ENCODE measurements around the gene PNPLA7. TPM values are rescaled to one million over a fixed set of nuclear protein-coding genes. Genes with fewer than 3 reads are reported as not detected.
A peak's percentile ranks its signal among the peaks of the same experiment; 100 is the strongest.

Gene PNPLA7
- total and polyA plus RNA-seq, 12 donors = 0.83 to 22.6 (median 9.4) TPM

- Histone ChIP-seq H3K27ac (no peak overlapping the region), H3K36me3 (no peaks in the 10 kb centered on the region), H3K4me3 (no peak overlapping the region), H3K4me1 (peaks cover 0 to 5% (median 0%) of the 10 kb centered on the region in 9 donors), H3K9me3 (no peaks in the 10 kb centered on the region), H3K27me3 (peaks cover 0 to 9% (median 0%) of the 10 kb centered on the region in 7 donors)
- no peak for TF ChIP-seq CTCF (IDR thresholded peaks at IDR 0.05)
- ATAC-seq (no peak), DNase-seq (no peak)
- 80 to 85% methylated on average over 17 to 20 of the region's 20 CpGs for WGBS, 2 donors
- intact Hi-C loops (cut with DNase I) = loop anchor here in 2 of 10 donors (5.0 to 10.0 kb wide), 2 partner anchors 87 to 89 kb away; no protein-coding TSS in a partner anchor
Observed at GRCh38 chr9:137435381-137435891, 114.8 kb downstream of the PNPLA7 start.

GRCh38 chr9:137434498-137435380 is 115.5 kb downstream of the PNPLA7 start:
- intact Hi-C loops (cut with DNase I) = loop anchor here in 2 of 10 donors (5.0 to 10.0 kb wide), 2 partner anchors 88 to 90 kb away; no protein-coding TSS in a partner anchor
- TF ChIP-seq CTCF (IDR thresholded peaks at IDR 0.05) = no peak
- ATAC-seq (peak in 1 of 8 donors; percentile 2), DNase-seq (no peak)
- Histone ChIP-seq H3K4me3 (no peak overlapping the region), H3K9me3 (no peaks in the 10 kb centered on the region), H3K27ac (no peak overlapping the region), H3K36me3 (no peaks in the 10 kb centered on the region), H3K4me1 (peaks cover 0 to 5% (median 0%) of the 10 kb centered on the region in 9 donors), H3K27me3 (peaks cover 0 to 9% (median 0%) of the 10 kb centered on the region in 7 donors)
- WGBS, 2 donors = 86 to 90% methylated on average over 41 to 43 of the region's 43 CpGs

GRCh38 chr9:137433916-137434431 is 116.2 kb downstream of the PNPLA7 start:
- no peak for ATAC-seq
- WGBS, 2 donors = 88 to 91% methylated on average over 26 of the region's 26 CpGs
- peaks cover 0 to 5% (median 0%) of the 10 kb centered on the region in 7 donors for H3K27me3 ChIP-seq

More at GRCh38 chr9:137433916-137434431, 116.2 kb downstream of the PNPLA7 start:
- H3K9me3 ChIP-seq = no peaks in the 10 kb centered on the region
- no peak for TF ChIP-seq CTCF (IDR thresholded peaks at IDR 0.05)
- DNase-seq = peak in 1 of 2 donors; percentile 8
- H3K4me3 ChIP-seq = no peak overlapping the region
- H3K27ac ChIP-seq = no peak overlapping the region
- intact Hi-C loops (cut with DNase I) = loop anchor here in 1 of 10 donors (10.0 kb wide), 1 partner anchor 91 kb away; no protein-coding TSS in a partner anchor
- H3K36me3 ChIP-seq = no peaks in the 10 kb centered on the region
- peaks cover 0 to 5% (median 0%) of the 10 kb centered on the region in 9 donors for H3K4me1 ChIP-seq

All from heart right ventricle (tissue), 16 donors.